Subcutaneous adipose tissue (tissue), 4 donors: Measurements from ENCODE around the gene DVL2. TPM values are rescaled to one million over a fixed set of nuclear protein-coding genes. Genes with fewer than 3 reads are reported as not detected.

Experiments used
- CTCF ChIP-seq: fragments of 450-650 bp; IDR thresholded peaks from one replicate; pipeline ENCODE4 v1.5.1; 2016; ENCODE audit warnings: low read depth, mild to moderate bottlenecking, control low read depth, antibody characterized with exemption, moderate library complexity
- total RNA-seq, 4 donors: library from RNA; depleted of rRNA; stranded (reverse); fragments of >200 nt; gene quantifications; one replicate each; pipeline ENCODE4 v1.1.0, GENCODE V29; 2016

DVL2 gene
- total RNA-seq, 4 donors from 2014 or later, result 23.5 to 36.5 (median 27.1) TPM

- no peak for TF ChIP-seq CTCF
These were observed 45.1 kb upstream of the DVL2 start for GRCh38 chr17:7279448-7279847.

DNA sequence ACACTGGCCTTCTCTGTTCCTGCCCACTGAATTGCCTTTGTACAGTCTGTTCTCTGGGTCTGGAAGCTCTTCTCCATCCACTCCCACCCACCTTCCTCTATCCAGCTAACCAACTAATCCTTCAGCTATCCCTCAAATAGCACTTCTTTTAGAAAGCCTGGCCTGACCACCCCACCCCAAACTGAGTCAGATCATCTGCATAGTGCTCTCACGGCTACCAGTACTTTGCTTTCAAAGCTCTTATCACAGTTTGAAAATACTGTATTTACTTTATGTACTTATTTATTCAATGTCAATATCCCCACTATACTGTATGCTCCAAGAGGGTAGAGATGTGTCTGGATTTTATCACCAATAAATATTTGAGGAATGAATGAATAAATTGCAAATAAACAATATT lies 32.5 kb upstream of the DVL2 start:
- TF ChIP-seq CTCF, result no peak

DNA sequence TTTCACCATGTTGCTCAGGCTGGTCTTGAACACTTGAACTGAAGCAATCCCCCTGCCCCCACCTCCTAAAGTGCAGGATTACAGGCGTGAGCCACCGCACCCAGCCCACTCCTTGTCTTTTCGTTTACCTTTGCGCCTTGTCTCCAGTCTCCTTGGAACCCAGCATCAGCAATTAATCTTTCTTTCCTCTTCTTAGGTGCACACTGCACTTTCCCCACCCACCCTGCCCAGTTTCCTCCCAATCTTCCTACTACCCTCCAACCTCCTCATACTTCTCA lies 29.4 kb upstream of the DVL2 start:
- no peak for TF ChIP-seq CTCF

GRCh38 chr17:7262935-7263800 lies 28.9 kb upstream of the DVL2 start:
- TF ChIP-seq CTCF, result no peak

DNA sequence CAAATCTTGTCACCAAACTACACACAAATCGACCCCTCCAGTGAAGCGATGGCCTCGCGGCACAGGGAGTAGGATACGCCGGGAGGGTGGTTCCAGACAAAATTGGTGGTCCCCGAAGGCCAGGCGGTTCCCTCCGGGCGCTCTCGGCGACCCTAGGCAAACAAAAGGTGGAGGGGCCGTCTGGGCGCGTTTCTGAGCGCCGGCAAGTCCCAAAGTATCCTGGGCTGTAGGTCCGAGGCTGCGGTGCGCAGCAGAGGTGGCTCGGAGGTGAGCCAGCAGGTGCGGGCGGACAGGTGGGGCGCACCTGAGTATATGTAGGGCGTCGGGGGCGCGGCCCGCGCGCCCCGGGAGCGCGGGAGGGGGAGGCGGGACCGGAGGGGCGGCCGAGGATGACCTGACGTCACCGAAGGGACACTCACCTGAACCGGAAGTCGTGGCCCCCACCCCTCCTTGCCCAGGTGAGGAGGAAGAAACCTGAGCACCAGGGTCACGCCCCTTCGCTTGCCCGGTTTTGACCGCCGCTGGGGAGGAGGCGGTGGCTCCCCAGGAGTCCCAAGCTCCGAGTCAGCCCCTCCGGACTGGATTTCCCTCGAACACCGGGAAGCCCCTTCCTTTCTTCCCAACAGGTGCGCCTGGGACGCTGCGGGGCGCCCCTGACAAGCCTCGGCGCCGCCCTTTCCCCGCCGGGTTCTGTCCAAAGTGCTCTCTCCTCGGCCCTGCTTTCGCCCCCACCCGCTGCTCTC lies 28.0 kb upstream of the DVL2 start, which contains the start of gene CLDN7:
CLDN7 (minus strand) TSS at position 287 of the 743 bp plus-strand sequence. CDS start 435 bp downstream, outside the sequence.
- TF ChIP-seq CTCF, result no peak

GRCh38 chr17:7261379-7262191 lies 27.3 kb upstream of the DVL2 start:
- TF ChIP-seq CTCF, result no peak
